ENCODE data around the gene VSTM2L. TPM values are rescaled to one million over a fixed set of nuclear protein-coding genes. Genes with fewer than 3 reads are reported as not detected.

The VSTM2L gene
- total and polyA plus RNA-seq, 9 of the 15 experiments (the other 6 are each of a cell fraction or from before 2014, with no cell fraction given): not detected

- no peak for TF ChIP-seq RBM17 (IDR thresholded peaks at IDR 0.05; ENCODE audit: borderline replicate concordance, low read depth, low read length)
- peak in 1 of 2 experiments; percentile 57; a peak in 2 of 4 replicates for TF ChIP-seq RCOR1 (IDR thresholded peaks at IDR 0.05; ENCODE audit: borderline replicate concordance in 1 of 2, low read depth in 2 of 2, low read length in 2 of 2)
- TF ChIP-seq ZNF311 (CRISPR knock-in tag; IDR thresholded peaks at IDR 0.05): no peak
- TF ChIP-seq ZNF282 (CRISPR knock-in tag; IDR thresholded peaks at IDR 0.05): no peak
- TF ChIP-seq FOXK2 (conservative IDR thresholded peaks at IDR 0.05 in 1 of 2, IDR thresholded peaks at IDR 0.05 in 1 of 2; ENCODE audit: low read depth in 2 of 2): 0 out of 4 replicates have a peak, but pooled peaks of 1 of the 2 experiments have one; percentile 19
- peak; percentile 67 to 73 (median 71) for TF ChIP-seq CTCF (IDR thresholded peaks at IDR 0.05 in 2 of 3, conservative IDR thresholded peaks at IDR 0.05 in 1 of 3; ENCODE audit: insufficient read depth in 2 of 3, low read depth in 1 of 3, low read length in 3 of 3)
- TF ChIP-seq CREBBP (IDR thresholded peaks at IDR 0.05; ENCODE audit: low read depth, low read length): no peak
- no peak for TF ChIP-seq MCM3 (IDR thresholded peaks at IDR 0.05)
- no peak for TF ChIP-seq ZBTB8A (IDR thresholded peaks at IDR 0.05; ENCODE audit: partially characterized antibody)
- TF ChIP-seq PRMT5 (CRISPR knock-in tag; IDR thresholded peaks at IDR 0.05): no peak
- TF ChIP-seq RBM25 (IDR thresholded peaks at IDR 0.05; ENCODE audit: low read depth, low read length, severe bottlenecking): peak; percentile 82
- TF ChIP-seq CBX3 (IDR thresholded peaks at IDR 0.05; ENCODE audit: borderline replicate concordance in 1 of 2, low read length in 2 of 2): peak in 1 of 2 experiments; percentile 35; a peak in 2 of 3 replicates
Observed at GRCh38 chr20:37901654-37902503, 1.0 kb upstream of the VSTM2L start (continued).

Measured in K562 (cell line).